ENCODE data around the gene RBPJL.

DNA sequence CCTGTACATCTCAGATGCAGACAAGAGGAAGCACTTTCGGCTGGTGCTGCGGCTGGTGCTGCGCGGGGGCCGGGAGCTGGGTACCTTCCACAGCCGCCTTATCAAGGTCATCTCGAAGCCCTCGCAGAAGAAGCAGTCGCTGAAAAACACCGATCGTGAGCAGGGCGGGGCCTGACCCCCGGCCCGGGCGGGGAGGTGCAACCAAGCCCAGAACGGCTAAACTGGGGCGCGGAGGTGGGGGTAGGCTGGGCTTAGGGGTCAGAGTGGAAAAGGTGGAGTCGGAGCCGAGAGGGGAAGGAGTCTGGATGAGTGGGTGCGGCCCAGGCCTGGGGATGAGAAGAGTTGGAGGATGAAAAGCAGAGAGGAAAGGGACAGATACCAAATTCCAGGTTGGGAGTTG is 5.6 kb downstream of the RBPJL start:
- TF ChIP-seq CTCF (conservative IDR thresholded peaks at IDR 0.05; ENCODE audit: low read depth, low read length) (no peak), EZH2phosphoT487 (IDR thresholded peaks at IDR 0.05; ENCODE audit: borderline replicate concordance, low read length) (no peak), EZH2 (IDR thresholded peaks at IDR 0.05; ENCODE audit: low read length, unreplicated experiment) (no peak)
